GM23338 (cell line): ENCODE data around the gene UCP1. TPM values are rescaled to one million over a fixed set of nuclear protein-coding genes. Genes with fewer than 3 reads are reported as not detected.
"Not testable (repeated sequence)": the region's sequence is repeated elsewhere in the genome, so short reads cannot be mapped to it uniquely, and the experiment has no call there.

Source experiments
- ATAC-seq: fragments of 200-7000 bp; cut with Tn5 transposase; 3 replicates; pipeline ENCODE4 v1.9.1; 2020
- DNase-seq: peaks from one replicate; pipeline ENCODE4 v3.0.0-alpha.2; 2015; ENCODE audit warnings: low spot score
- H2AFZ ChIP-seq: fragments of 200-600 bp; sonication (generic); 2 replicates; pipeline ENCODE4 v1.8.0; 2016; ENCODE audit warnings: antibody characterized with exemption, mild to moderate bottlenecking, moderate library complexity
- H3F3A ChIP-seq: fragments of 200-600 bp; sonication (generic); replicated peaks from 2 replicates; pipeline ENCODE4 v1.8.0; 2017; ENCODE audit warnings: antibody characterized with exemption, mixed run types, low read depth
- H3K27ac ChIP-seq: fragments of 200-600 bp; sonication (generic); 2 replicates; pipeline ENCODE4 v1.6.1; 2016; ENCODE audit warnings: low read depth
- H3K27me3 ChIP-seq: fragments of 200-600 bp; sonication (generic); 2 replicates; pipeline ENCODE4 v1.8.0; 2016; ENCODE audit warnings: mild to moderate bottlenecking, mixed run types, moderate library complexity; ENCODE audit not compliant: insufficient read depth
- H3K36me3 ChIP-seq: fragments of 200-600 bp; sonication (generic); 2 replicates; pipeline ENCODE4 v1.8.0; 2016; ENCODE audit warnings: mild to moderate bottlenecking; ENCODE audit not compliant: insufficient read depth
- H3K4me1 ChIP-seq: fragments of 200-600 bp; sonication (generic); 2 replicates; pipeline ENCODE4 v1.8.0; 2016; ENCODE audit warnings: mild to moderate bottlenecking, moderate library complexity; ENCODE audit not compliant: insufficient read depth
- H3K4me2 ChIP-seq: fragments of 200-600 bp; sonication (generic); 2 replicates; pipeline ENCODE4 v1.7.1; 2017; ENCODE audit warnings: mixed run types
- H3K4me3 ChIP-seq: fragments of 200-600 bp; sonication (generic); 2 replicates; pipeline ENCODE4 v1.6.1; 2016; ENCODE audit warnings: mixed run types
- H3K79me2 ChIP-seq: fragments of 200-600 bp; sonication (generic); replicated peaks from 2 replicates; pipeline ENCODE4 v1.8.0; 2017; ENCODE audit warnings: mild to moderate bottlenecking; ENCODE audit not compliant: insufficient read depth
- H3K9me2 ChIP-seq: fragments of 200-600 bp; sonication (generic); 2 replicates; pipeline ENCODE4 v1.8.0; 2017; ENCODE audit not compliant: insufficient read depth
- H4K20me1 ChIP-seq: fragments of 200-600 bp; sonication (generic); replicated peaks from 2 replicates; pipeline ENCODE4 v1.8.0; 2017; ENCODE audit warnings: mild to moderate bottlenecking; ENCODE audit not compliant: insufficient read depth
- H3K27ac Mint-ChIP-seq: 2 replicates; pipeline ENCODE4 v1.8.0; 2020; ENCODE audit warnings: inconsistent platforms, mild to moderate bottlenecking, moderate library complexity, mixed read lengths
- H3K27me3 Mint-ChIP-seq: 3 replicates; pipeline ENCODE4 v1.8.0; 2022; ENCODE audit warnings: low read depth, mild to moderate bottlenecking, moderate library complexity, mixed read lengths, inconsistent platforms; ENCODE audit not compliant: insufficient read depth, poor library complexity
- H3K36me3 Mint-ChIP-seq: 3 replicates; pipeline ENCODE4 v1.8.0; 2021; ENCODE audit warnings: low read depth, mild to moderate bottlenecking, inconsistent platforms, moderate library complexity, mixed read lengths
- H3K4me1 Mint-ChIP-seq: 3 replicates; pipeline ENCODE4 v1.8.0; 2020; ENCODE audit warnings: mild to moderate bottlenecking, inconsistent platforms, mixed read lengths
- H3K4me3 Mint-ChIP-seq: 3 replicates; pipeline ENCODE4 v1.8.0; 2021; ENCODE audit warnings: moderate library complexity, mild to moderate bottlenecking, inconsistent platforms, mixed read lengths
- H3K9me3 Mint-ChIP-seq: 3 replicates; pipeline ENCODE4 v1.8.0; 2020; ENCODE audit warnings: moderate library complexity, mild to moderate bottlenecking, inconsistent platforms, mixed read lengths
- polyA plus RNA-seq: library from polyadenylated mRNA; unstranded; fragments of >200 nt; fragmentation: Nextera tagmentation; extraction: Ambion mirVana; gene quantifications from 2 replicates; pipeline ENCODE4 v1.2.1, GENCODE V29; 2016
- small RNA-seq: library from RNA; depleted of rRNA; stranded (forward); fragments of <200 nt; gene quantifications from one replicate; pipeline ENCODE3, GENCODE V24; 2014; ENCODE audit warnings: low replicate concordance
- total RNA-seq: library from RNA; depleted of rRNA; stranded (reverse); fragments of >200 nt; shearing (Covaris generic); gene quantifications from 2 replicates; pipeline ENCODE4 v1.2.3, GENCODE V29; 2014; rRNA removed

Gene UCP1
- total and polyA plus RNA-seq, 2 experiments from 2014 or later, result 0.21 TPM; not detected in 1

DNA sequence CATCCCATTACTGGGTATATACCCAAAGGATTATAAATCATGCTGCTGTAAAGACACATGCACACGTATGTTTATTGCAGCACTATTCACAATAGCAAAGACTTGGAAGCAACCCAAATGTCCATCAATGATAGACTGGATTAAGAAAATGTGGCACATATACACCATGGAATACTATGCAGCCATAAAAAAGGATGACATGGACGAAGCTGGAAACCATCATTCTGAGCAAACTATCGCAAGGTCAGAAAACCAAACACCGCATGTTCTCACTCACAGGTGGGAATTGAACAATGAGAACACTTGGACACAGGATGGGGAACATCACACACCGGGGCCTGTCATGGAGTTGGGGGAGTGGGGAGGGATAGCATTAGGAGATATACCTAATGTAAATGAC, 55.0 kb downstream of the UCP1 start:
- not testable (repeated sequence) for ATAC-seq

More for the DNA sequence above, 55.0 kb downstream of the UCP1 start:
- not testable (repeated sequence) for H2AFZ ChIP-seq, H3K4me3 ChIP-seq, H3K9me3 Mint-ChIP-seq, H3K36me3 Mint-ChIP-seq, H3K9me2 ChIP-seq, H3F3A ChIP-seq, H3K4me2 ChIP-seq, H3K4me3 Mint-ChIP-seq, H3K79me2 ChIP-seq, H3K4me1 ChIP-seq, H4K20me1 ChIP-seq, DNase-seq, H3K27me3 Mint-ChIP-seq, H3K36me3 ChIP-seq, H3K27me3 ChIP-seq, H3K27ac Mint-ChIP-seq, H3K4me1 Mint-ChIP-seq, H3K27ac ChIP-seq

Small RNA genes lying within 50 kb of the gene (small RNA-seq; reads per million reads assigned to genes)
- gene AC108019.1, result not detected
- gene RN7SL152P, result not detected

Other genes with a start within 250 kb of the UCP1 start
- gene SCOC, start 195.3 kb downstream of the UCP1 start, total RNA-seq, result 47.2 and 57.3 TPM in 2 replicates
- gene SCOC, start 195.3 kb downstream of the UCP1 start, polyA plus RNA-seq, result 52.8 and 59.5 TPM in 2 replicates
- 2.5 and 4.0 TPM in 2 replicates for gene CLGN, start 141.3 kb downstream of the UCP1 start, total RNA-seq
- gene CLGN, start 141.3 kb downstream of the UCP1 start, polyA plus RNA-seq, result 3.8 and 5.2 TPM in 2 replicates
- not detected in 2 replicates for gene MGAT4D, start 70.7 kb downstream of the UCP1 start, total RNA-seq
- not detected in 2 replicates for gene MGAT4D, start 70.7 kb downstream of the UCP1 start, polyA plus RNA-seq
- 22.7 and 28.9 TPM in 2 replicates for gene ELMOD2, start 44.8 kb downstream of the UCP1 start, total RNA-seq
- gene ELMOD2, start 44.8 kb downstream of the UCP1 start, polyA plus RNA-seq, result 11.9 and 17.9 TPM in 2 replicates
- 0.56 and 0.66 TPM in 2 replicates for gene TBC1D9, start 187.4 kb upstream of the UCP1 start, total RNA-seq
- gene TBC1D9, start 187.4 kb upstream of the UCP1 start, polyA plus RNA-seq, result 0.03 and 0.19 TPM in 2 replicates